ENCODE results near the gene INTS3.

The INTS3 gene

DNA sequence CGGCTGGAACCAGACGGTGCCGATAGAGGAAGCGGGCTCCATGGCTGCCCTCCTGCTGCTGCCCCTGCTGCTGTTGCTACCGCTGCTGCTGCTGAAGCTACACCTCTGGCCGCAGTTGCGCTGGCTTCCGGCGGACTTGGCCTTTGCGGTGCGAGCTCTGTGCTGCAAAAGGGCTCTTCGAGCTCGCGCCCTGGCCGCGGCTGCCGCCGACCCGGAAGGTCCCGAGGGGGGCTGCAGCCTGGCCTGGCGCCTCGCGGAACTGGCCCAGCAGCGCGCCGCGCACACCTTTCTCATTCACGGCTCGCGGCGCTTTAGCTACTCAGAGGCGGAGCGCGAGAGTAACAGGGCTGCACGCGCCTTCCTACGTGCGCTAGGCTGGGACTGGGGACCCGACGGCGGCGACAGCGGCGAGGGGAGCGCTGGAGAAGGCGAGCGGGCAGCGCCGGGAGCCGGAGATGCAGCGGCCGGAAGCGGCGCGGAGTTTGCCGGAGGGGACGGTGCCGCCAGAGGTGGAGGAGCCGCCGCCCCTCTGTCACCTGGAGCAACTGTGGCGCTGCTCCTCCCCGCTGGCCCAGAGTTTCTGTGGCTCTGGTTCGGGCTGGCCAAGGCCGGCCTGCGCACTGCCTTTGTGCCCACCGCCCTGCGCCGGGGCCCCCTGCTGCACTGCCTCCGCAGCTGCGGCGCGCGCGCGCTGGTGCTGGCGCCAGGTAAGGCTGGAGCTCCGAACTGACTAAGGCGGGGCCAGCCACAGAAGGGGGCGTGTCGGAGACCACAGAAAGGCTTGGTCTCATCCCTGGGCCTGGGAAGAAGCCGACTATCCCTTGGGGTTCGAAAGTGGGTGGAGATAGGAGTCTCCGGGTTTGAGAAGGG lies 47.8 kb downstream of the INTS3 start:
- Histone ChIP-seq H3K4me2 (ENCODE audit: low read depth, low read length) (peak overlapping the region; percentile 99), H3K9me2 (replicated peaks; ENCODE audit: insufficient read depth, low read length) (no peaks in the 10 kb centered on the region), H2AFZ (ENCODE audit: low read length) (peak overlapping the region; percentile 92), H3K36me3 (replicated peaks; ENCODE audit: insufficient read depth, low read length) (no peaks in the 10 kb centered on the region), H3K27ac (ENCODE audit: low read length) (peak overlapping the region; percentile 40; the same call in 1 of the 2 replicates), H3K79me2 (ENCODE audit: low read length) (no peaks in the 10 kb centered on the region), H3K4me3 (ENCODE audit: low read length) (peak overlapping the region; percentile 80), H4K20me1 (ENCODE audit: insufficient read depth, low read length) (no peaks in the 10 kb centered on the region), H3K9ac (ENCODE audit: low read length) (peak overlapping the region; percentile 51), H3K4me1 (ENCODE audit: low read length) (peaks cover 15% of the 10 kb centered on the region), H3F3A (ENCODE audit: insufficient read depth, low read length) (peaks cover 13% of the 10 kb centered on the region), H3K27me3 (replicated peaks; ENCODE audit: insufficient read depth, low read length) (no peaks in the 10 kb centered on the region), H3K9me3 (replicated peaks; ENCODE audit: insufficient read depth, low read length) (no peaks in the 10 kb centered on the region)
- DNase-seq, result peak; percentile 85
- no peak for TF ChIP-seq EZH2phosphoT487 (IDR thresholded peaks at IDR 0.05; ENCODE audit: low read length)
- peak; percentile 24; the same call in 1 of the 2 replicates for TF ChIP-seq CTCF (IDR thresholded peaks at IDR 0.05; ENCODE audit: low read length)

- no peaks in the 10 kb centered on the region for H3K36me3 ChIP-seq (replicated peaks; ENCODE audit: insufficient read depth, low read length)
- H4K20me1 ChIP-seq (ENCODE audit: insufficient read depth, low read length), result no peaks in the 10 kb centered on the region
- H3K4me1 ChIP-seq (ENCODE audit: low read length), result peaks cover 15% of the 10 kb centered on the region
- peak overlapping the region; percentile 51; the same call in 1 of the 2 replicates for H3K9ac ChIP-seq (ENCODE audit: low read length)
- no peak overlapping the region for H3K27ac ChIP-seq (ENCODE audit: low read length)
- H3K27me3 ChIP-seq (replicated peaks; ENCODE audit: insufficient read depth, low read length), result no peaks in the 10 kb centered on the region
- H3K4me3 ChIP-seq (ENCODE audit: low read length), result peak overlapping the region; percentile 80
- H3F3A ChIP-seq (ENCODE audit: insufficient read depth, low read length), result peaks cover 13% of the 10 kb centered on the region
- TF ChIP-seq CTCF (IDR thresholded peaks at IDR 0.05; ENCODE audit: low read length), result no peak
- TF ChIP-seq EZH2 (optimal IDR thresholded peaks at IDR 0.05; ENCODE audit: low read depth, low read length), result no peak
- no peak for TF ChIP-seq EZH2phosphoT487 (IDR thresholded peaks at IDR 0.05; ENCODE audit: low read length)
- no peaks in the 10 kb centered on the region for H3K79me2 ChIP-seq (ENCODE audit: low read length)
- H2AFZ ChIP-seq (ENCODE audit: low read length), result peak overlapping the region; percentile 92
- no peaks in the 10 kb centered on the region for H3K9me3 ChIP-seq (replicated peaks; ENCODE audit: insufficient read depth, low read length)
- H3K9me2 ChIP-seq (replicated peaks; ENCODE audit: insufficient read depth, low read length), result no peaks in the 10 kb centered on the region
- DNase-seq, result no peak
- peak overlapping the region; percentile 99 for H3K4me2 ChIP-seq (ENCODE audit: low read depth, low read length)
Observed at GRCh38 chr1:153776352-153776751, 48.5 kb downstream of the INTS3 start.

- Histone ChIP-seq H3K4me2 (ENCODE audit: low read depth, low read length) (no peak overlapping the region), H3K27me3 (replicated peaks; ENCODE audit: insufficient read depth, low read length) (no peaks in the 10 kb centered on the region), H3K9ac (ENCODE audit: low read length) (no peak overlapping the region), H3K4me1 (ENCODE audit: low read length) (peaks cover 15% of the 10 kb centered on the region), H3K9me2 (replicated peaks; ENCODE audit: insufficient read depth, low read length) (no peaks in the 10 kb centered on the region), H3F3A (ENCODE audit: insufficient read depth, low read length) (peaks cover 13% of the 10 kb centered on the region), H3K36me3 (replicated peaks; ENCODE audit: insufficient read depth, low read length) (no peaks in the 10 kb centered on the region), H3K9me3 (replicated peaks; ENCODE audit: insufficient read depth, low read length) (no peaks in the 10 kb centered on the region), H3K4me3 (ENCODE audit: low read length) (no peak overlapping the region), H2AFZ (ENCODE audit: low read length) (no peak overlapping the region), H3K79me2 (ENCODE audit: low read length) (no peaks in the 10 kb centered on the region), H4K20me1 (ENCODE audit: insufficient read depth, low read length) (no peaks in the 10 kb centered on the region), H3K27ac (ENCODE audit: low read length) (no peak overlapping the region)
- DNase-seq, result no peak
- TF ChIP-seq CTCF (IDR thresholded peaks at IDR 0.05; ENCODE audit: low read length), result no peak
- TF ChIP-seq EZH2 (optimal IDR thresholded peaks at IDR 0.05; ENCODE audit: low read depth, low read length), result no peak
- TF ChIP-seq EZH2phosphoT487 (IDR thresholded peaks at IDR 0.05; ENCODE audit: low read length), result no peak
Observed at GRCh38 chr1:153776845-153777370, 49.1 kb downstream of the INTS3 start.
